Stomach (tissue), 9 donors: Measurements from ENCODE around the gene MAGEB2. TPM values are rescaled to one million over a fixed set of nuclear protein-coding genes. Genes with fewer than 3 reads are reported as not detected.
"Not testable (repeated sequence)": the region's sequence is repeated elsewhere in the genome, so short reads cannot be mapped to it uniquely, and the experiment has no call there.

Experiments used
- DNase-seq, 2 donors: peaks; one replicate each; pipeline versions ENCODE4 v3.0.0 to v3.0.0-alpha.2; 2013 to 2019
- H3K27ac ChIP-seq, 5 donors: fragments of 200-600 bp in 4 of 5; sonication (generic) in 4 of 5; one replicate each; pipeline ENCODE4 v1.5.1; 2013 to 2019; ENCODE audit warnings: mild to moderate bottlenecking in 1 of 5, moderate library complexity in 1 of 5
- H3K27me3 ChIP-seq, 3 donors: fragments of 200-600 bp; sonication (generic); one replicate each; pipeline ENCODE4 v1.5.1; 2017 to 2019; ENCODE audit warnings: mixed run types in 1 of 3
- H3K36me3 ChIP-seq, 4 donors: fragments of 200-600 bp; sonication (generic); 1 replicate in 3 of 4; 2 replicates in 1 of 4; pipeline ENCODE4 v1.5.1; 2016 to 2019
- H3K4me1 ChIP-seq, 4 donors: fragments of 200-600 bp; sonication (generic); one replicate each; pipeline ENCODE4 v1.5.1; 2016 to 2019
- H3K4me3 ChIP-seq, 4 donors: fragments of 200-600 bp; sonication (generic) in 3 of 4; one replicate each; pipeline ENCODE4 v1.5.1; 2016 to 2019; ENCODE audit warnings: mild to moderate bottlenecking in 1 of 4
- H3K9me3 ChIP-seq, 4 donors: fragments of 200-600 bp; sonication (generic); one replicate each; pipeline ENCODE4 v1.5.1; 2016 to 2019
- CTCF ChIP-seq, 7 experiments: fragments of 450-650 bp in 4 of 7; fragments of 200-600 bp in 3 of 7; sonication (generic) in 3 of 7; IDR thresholded peaks; one replicate each; pipeline ENCODE4 v1.5.1; 2016 to 2019; ENCODE audit warnings: antibody characterized with exemption in 7 of 7, control low read depth in 2 of 7, mild to moderate bottlenecking in 1 of 7
- EP300 ChIP-seq: sonication (generic); formaldehyde crosslinking; IDR thresholded peaks from one replicate; pipeline ENCODE4 v1.6.1; 2017; ENCODE audit warnings: antibody characterized with exemption
- POLR2A ChIP-seq, 4 donors: fragments of 450-650 bp; IDR thresholded peaks; one replicate each; pipeline ENCODE4 v1.6.1; 2016; ENCODE audit warnings: antibody characterized with exemption in 4 of 4, control low read depth in 2 of 4, mild to moderate bottlenecking in 1 of 4, moderate library complexity in 1 of 4
- POLR2AphosphoS5 ChIP-seq, 3 donors: sonication (generic); formaldehyde crosslinking; IDR thresholded peaks; one replicate each; pipeline ENCODE4 v1.6.1; 2016; ENCODE audit warnings: antibody characterized with exemption in 3 of 3
- WGBS, 5 donors: extraction: QIAGEN DNeasy Blood & Tissue Kit in 3 of 5; methylation state at CpG; one replicate each; pipeline versions ENCODE4 v1.1.5 to v1.1.7; 2013 to 2018; 5-methylcytosine and 5-hydroxymethylcytosine counted together
- intact Hi-C: fragments of 100-400 bp; cut with DNase I; formaldehyde crosslinking; loops from one replicate; pipeline ENCODE4 v1.15.1; 2023; ENCODE audit warnings: low total_unique reads
- polyA plus RNA-seq, 3 donors: library from polyadenylated mRNA; stranded (reverse); fragments of 200-250 nt; gene quantifications; one replicate each; pipeline ENCODE4 v1.2.3, GENCODE V29; 2013
- total RNA-seq, 5 donors: library from RNA; depleted of rRNA; stranded (reverse); fragments of >200 nt; gene quantifications; one replicate each; pipeline versions ENCODE4 v1.1.0 to v1.2.3, GENCODE V29; 2014 to 2016
- donor health status: healthy with polysubstance abuse.
- donor health status: Bipolar disorder and iron deficiency.
- donor health status: healthy.

MAGEB2 gene
- total and polyA plus RNA-seq, 8 donors = not detected

GRCh38 chrX:30190426-30190825, 24.9 kb upstream of the MAGEB2 start:
- intact Hi-C loops = no loop called here

GRCh38 chrX:30193910-30194309, 21.5 kb upstream of the MAGEB2 start:
- H3K27ac ChIP-seq, DNase-seq, intact Hi-C loops, H3K27me3 ChIP-seq, H3K9me3 ChIP-seq, H3K4me1 ChIP-seq, H3K36me3 ChIP-seq, H3K4me3 ChIP-seq: not testable (repeated sequence)
- WGBS, 5 donors = 50 to 81% (median 63%) methylated on average over 6 of the region's 6 CpGs

More at GRCh38 chrX:30190426-30190825, 24.9 kb upstream of the MAGEB2 start:
- no peaks in the 10 kb centered on the region for H3K36me3 ChIP-seq
- H3K27me3 ChIP-seq = peaks cover 0 to 7% (median 0%) of the 10 kb centered on the region in 3 donors
- TF ChIP-seq CTCF (IDR thresholded peaks at IDR 0.05) (no peak), POLR2A (IDR thresholded peaks at IDR 0.05) (no peak), POLR2AphosphoS5 (IDR thresholded peaks at IDR 0.05) (no peak), EP300 (no peak)
- 84 to 95% (median 93%) methylated on average over 2 of the region's 2 CpGs for WGBS, 5 donors
- no peak for DNase-seq
- H3K9me3 ChIP-seq = no peaks in the 10 kb centered on the region
- no peak overlapping the region for H3K27ac ChIP-seq
- no peaks in the 10 kb centered on the region for H3K4me1 ChIP-seq
- no peak overlapping the region for H3K4me3 ChIP-seq

- 0 to 27% (median 6%) methylated on average over 1 of the region's 1 CpG for WGBS, 5 donors
- H3K9me3 ChIP-seq = no peaks in the 10 kb centered on the region
- intact Hi-C loops = no loop called here
- peak in 1 of 2 donors; percentile 14 for DNase-seq
- H3K36me3 ChIP-seq = no peaks in the 10 kb centered on the region
- H3K27me3 ChIP-seq = no peaks in the 10 kb centered on the region
- H3K27ac ChIP-seq = no peak overlapping the region
- no peak overlapping the region for H3K4me3 ChIP-seq
- H3K4me1 ChIP-seq = no peaks in the 10 kb centered on the region
- TF ChIP-seq POLR2A (IDR thresholded peaks at IDR 0.05) = no peak
- TF ChIP-seq EP300 = no peak
- no peak for TF ChIP-seq POLR2AphosphoS5 (IDR thresholded peaks at IDR 0.05)
- TF ChIP-seq CTCF (IDR thresholded peaks at IDR 0.05) = no peak
Observed at GRCh38 chrX:30196322-30196721, 19.0 kb upstream of the MAGEB2 start.

- Histone ChIP-seq H3K9me3 (no peaks in the 10 kb centered on the region), H3K27ac (no peak overlapping the region), H3K4me1 (no peaks in the 10 kb centered on the region), H3K27me3 (no peaks in the 10 kb centered on the region), H3K4me3 (no peak overlapping the region), H3K36me3 (no peaks in the 10 kb centered on the region)
- intact Hi-C loops = no loop called here
- DNase-seq = no peak
- WGBS, 5 donors = 72 to 97% (median 82%) methylated on average over 2 of the region's 2 CpGs
- TF ChIP-seq POLR2AphosphoS5 (IDR thresholded peaks at IDR 0.05) (no peak), EP300 (no peak), CTCF (IDR thresholded peaks at IDR 0.05) (no peak), POLR2A (IDR thresholded peaks at IDR 0.05) (no peak)
Observed at GRCh38 chrX:30212172-30212571, 3.2 kb upstream of the MAGEB2 start.

GRCh38 chrX:30217465-30217864, 2.1 kb downstream of the MAGEB2 start:
- 36 to 72% (median 57%) methylated on average over 1 of the region's 1 CpG for WGBS, 5 donors
- Histone ChIP-seq H3K4me3 (no peak overlapping the region), H3K36me3 (no peaks in the 10 kb centered on the region), H3K9me3 (no peaks in the 10 kb centered on the region), H3K27ac (no peak overlapping the region), H3K27me3 (no peaks in the 10 kb centered on the region), H3K4me1 (no peaks in the 10 kb centered on the region)
- no peak for TF ChIP-seq POLR2AphosphoS5 (IDR thresholded peaks at IDR 0.05)
- TF ChIP-seq POLR2A (IDR thresholded peaks at IDR 0.05) = no peak
- DNase-seq = no peak
- intact Hi-C loops = no loop called here
